Activated naive CD4-positive, alpha-beta T cell treated with anti-CD3 and anti-CD28 coated beads, Interleukin-2, amount 50 U/mL, for 24 hours (primary cell): ENCODE data around the gene ARNT2.

Experiments
- H3K27ac Mint-ChIP-seq: one replicate; pipeline ENCODE4 v1.8.0; 2021; ENCODE audit warnings: mild to moderate bottlenecking, mixed read lengths
- H3K27me3 Mint-ChIP-seq: one replicate; pipeline ENCODE4 v1.8.0; 2021; ENCODE audit warnings: mixed read lengths
- H3K36me3 Mint-ChIP-seq: one replicate; pipeline ENCODE4 v1.8.0; 2021; ENCODE audit warnings: mixed read lengths
- H3K4me1 Mint-ChIP-seq: one replicate; pipeline ENCODE4 v1.8.0; 2021; ENCODE audit warnings: mixed read lengths
- H3K4me3 Mint-ChIP-seq: one replicate; pipeline ENCODE4 v1.8.0; 2021; ENCODE audit warnings: mild to moderate bottlenecking, mixed read lengths
- H3K9me3 Mint-ChIP-seq: one replicate; pipeline ENCODE4 v1.8.0; 2021; ENCODE audit warnings: mixed read lengths

ARNT2 gene

GRCh38 chr15:80399508-80399907 lies 4.7 kb upstream of the ARNT2 start:
- no peaks in the 10 kb centered on the region for H3K36me3 Mint-ChIP-seq
- no peaks in the 10 kb centered on the region for H3K9me3 Mint-ChIP-seq
- peaks cover 54% of the 10 kb centered on the region for H3K27me3 Mint-ChIP-seq
- no peak overlapping the region for H3K27ac Mint-ChIP-seq
- no peak overlapping the region for H3K4me3 Mint-ChIP-seq
- no peaks in the 10 kb centered on the region for H3K4me1 Mint-ChIP-seq

- H3K36me3 Mint-ChIP-seq, result no peaks in the 10 kb centered on the region
- H3K4me1 Mint-ChIP-seq, result peaks cover 4% of the 10 kb centered on the region
- no peak overlapping the region for H3K27ac Mint-ChIP-seq
- H3K9me3 Mint-ChIP-seq, result no peaks in the 10 kb centered on the region
- peaks cover 62% of the 10 kb centered on the region for H3K27me3 Mint-ChIP-seq
- no peak overlapping the region for H3K4me3 Mint-ChIP-seq
Observed at GRCh38 chr15:80401456-80401855, 2.7 kb upstream of the ARNT2 start.

GRCh38 chr15:80402339-80402738 lies 1.8 kb upstream of the ARNT2 start:
- no peak overlapping the region for H3K27ac Mint-ChIP-seq
- no peaks in the 10 kb centered on the region for H3K9me3 Mint-ChIP-seq
- peaks cover 4% of the 10 kb centered on the region for H3K4me1 Mint-ChIP-seq
- no peaks in the 10 kb centered on the region for H3K36me3 Mint-ChIP-seq
- no peak overlapping the region for H3K4me3 Mint-ChIP-seq
- H3K27me3 Mint-ChIP-seq, result peaks cover 59% of the 10 kb centered on the region

GRCh38 chr15:80403712-80404056 lies 498 bp upstream of the ARNT2 start:
- Mint-ChIP-seq H3K4me1 (peaks cover 4% of the 10 kb centered on the region), H3K27me3 (peaks cover 57% of the 10 kb centered on the region), H3K9me3 (no peaks in the 10 kb centered on the region)

GRCh38 chr15:80404761-80405553 lies 775 bp downstream of the ARNT2 start:
- no peaks in the 10 kb centered on the region for H3K9me3 Mint-ChIP-seq

More at GRCh38 chr15:80403712-80404056, 498 bp upstream of the ARNT2 start:
- H3K36me3 Mint-ChIP-seq, result no peaks in the 10 kb centered on the region
- no peak overlapping the region for H3K4me3 Mint-ChIP-seq
- H3K27ac Mint-ChIP-seq, result no peak overlapping the region

GRCh38 chr15:80405554-80405850 lies 1.3 kb downstream of the ARNT2 start:
- peaks cover 55% of the 10 kb centered on the region for H3K27me3 Mint-ChIP-seq
- H3K36me3 Mint-ChIP-seq, result no peaks in the 10 kb centered on the region
- no peak overlapping the region for H3K27ac Mint-ChIP-seq
- H3K4me1 Mint-ChIP-seq, result peaks cover 4% of the 10 kb centered on the region
- no peaks in the 10 kb centered on the region for H3K9me3 Mint-ChIP-seq
- no peak overlapping the region for H3K4me3 Mint-ChIP-seq

More at GRCh38 chr15:80404761-80405553, 775 bp downstream of the ARNT2 start:
- Mint-ChIP-seq H3K27me3 (peaks cover 58% of the 10 kb centered on the region), H3K36me3 (no peaks in the 10 kb centered on the region), H3K4me1 (peaks cover 4% of the 10 kb centered on the region), H3K4me3 (peak overlapping the region; percentile 39), H3K27ac (no peak overlapping the region)

GRCh38 chr15:80405970-80406369 lies 1.8 kb downstream of the ARNT2 start:
- Mint-ChIP-seq H3K27me3 (peaks cover 56% of the 10 kb centered on the region), H3K4me1 (peaks cover 4% of the 10 kb centered on the region), H3K4me3 (no peak overlapping the region), H3K36me3 (no peaks in the 10 kb centered on the region), H3K27ac (no peak overlapping the region), H3K9me3 (no peaks in the 10 kb centered on the region)

GRCh38 chr15:80411788-80412288 lies 7.7 kb downstream of the ARNT2 start:
- Mint-ChIP-seq H3K27ac (no peak overlapping the region), H3K4me1 (no peaks in the 10 kb centered on the region), H3K27me3 (peaks cover 29% of the 10 kb centered on the region), H3K9me3 (no peaks in the 10 kb centered on the region), H3K36me3 (no peaks in the 10 kb centered on the region), H3K4me3 (no peak overlapping the region)

- Mint-ChIP-seq H3K4me3 (no peak overlapping the region), H3K27ac (no peak overlapping the region), H3K4me1 (no peaks in the 10 kb centered on the region), H3K27me3 (peaks cover 21% of the 10 kb centered on the region), H3K9me3 (no peaks in the 10 kb centered on the region), H3K36me3 (no peaks in the 10 kb centered on the region)
Observed at GRCh38 chr15:80414546-80415357, 10.6 kb downstream of the ARNT2 start.

GRCh38 chr15:80415358-80415670 lies 11.1 kb downstream of the ARNT2 start:
- H3K27ac Mint-ChIP-seq, result no peak overlapping the region
- no peaks in the 10 kb centered on the region for H3K36me3 Mint-ChIP-seq
- H3K4me1 Mint-ChIP-seq, result no peaks in the 10 kb centered on the region
- H3K4me3 Mint-ChIP-seq, result no peak overlapping the region
- no peaks in the 10 kb centered on the region for H3K9me3 Mint-ChIP-seq
- H3K27me3 Mint-ChIP-seq, result peaks cover 16% of the 10 kb centered on the region

GRCh38 chr15:80416702-80417101 lies 12.5 kb downstream of the ARNT2 start:
- no peaks in the 10 kb centered on the region for H3K9me3 Mint-ChIP-seq
- no peaks in the 10 kb centered on the region for H3K4me1 Mint-ChIP-seq
- peaks cover 15% of the 10 kb centered on the region for H3K27me3 Mint-ChIP-seq
- H3K36me3 Mint-ChIP-seq, result no peaks in the 10 kb centered on the region
- H3K4me3 Mint-ChIP-seq, result no peak overlapping the region
- H3K27ac Mint-ChIP-seq, result no peak overlapping the region

GRCh38 chr15:80418892-80419537 lies 14.8 kb downstream of the ARNT2 start:
- Mint-ChIP-seq H3K27me3 (peaks cover 12% of the 10 kb centered on the region), H3K36me3 (no peaks in the 10 kb centered on the region), H3K4me1 (no peaks in the 10 kb centered on the region), H3K27ac (no peak overlapping the region), H3K9me3 (no peaks in the 10 kb centered on the region), H3K4me3 (no peak overlapping the region)

GRCh38 chr15:80419546-80419945 lies 15.4 kb downstream of the ARNT2 start:
- Mint-ChIP-seq H3K4me1 (no peaks in the 10 kb centered on the region), H3K36me3 (no peaks in the 10 kb centered on the region), H3K27ac (no peak overlapping the region), H3K4me3 (no peak overlapping the region), H3K9me3 (no peaks in the 10 kb centered on the region), H3K27me3 (peaks cover 12% of the 10 kb centered on the region)

GRCh38 chr15:80420658-80421057 lies 16.5 kb downstream of the ARNT2 start:
- H3K9me3 Mint-ChIP-seq, result no peaks in the 10 kb centered on the region

GRCh38 chr15:80423215-80423614 lies 19.0 kb downstream of the ARNT2 start:
- peaks cover 6% of the 10 kb centered on the region for H3K27me3 Mint-ChIP-seq

More at GRCh38 chr15:80420658-80421057, 16.5 kb downstream of the ARNT2 start:
- Mint-ChIP-seq H3K36me3 (no peaks in the 10 kb centered on the region), H3K4me3 (no peak overlapping the region), H3K27me3 (peaks cover 9% of the 10 kb centered on the region), H3K4me1 (no peaks in the 10 kb centered on the region), H3K27ac (no peak overlapping the region)

GRCh38 chr15:80424381-80424780 lies 20.2 kb downstream of the ARNT2 start:
- H3K36me3 Mint-ChIP-seq, result no peaks in the 10 kb centered on the region
- no peak overlapping the region for H3K4me3 Mint-ChIP-seq
- H3K4me1 Mint-ChIP-seq, result no peaks in the 10 kb centered on the region
- H3K9me3 Mint-ChIP-seq, result no peaks in the 10 kb centered on the region
- H3K27ac Mint-ChIP-seq, result no peak overlapping the region
- peaks cover under 1% of the 10 kb centered on the region for H3K27me3 Mint-ChIP-seq

More at GRCh38 chr15:80423215-80423614, 19.0 kb downstream of the ARNT2 start:
- Mint-ChIP-seq H3K4me1 (no peaks in the 10 kb centered on the region), H3K36me3 (no peaks in the 10 kb centered on the region), H3K4me3 (no peak overlapping the region), H3K9me3 (no peaks in the 10 kb centered on the region), H3K27ac (no peak overlapping the region)
